Measurements from ENCODE around the gene CSMD2.

DNA sequence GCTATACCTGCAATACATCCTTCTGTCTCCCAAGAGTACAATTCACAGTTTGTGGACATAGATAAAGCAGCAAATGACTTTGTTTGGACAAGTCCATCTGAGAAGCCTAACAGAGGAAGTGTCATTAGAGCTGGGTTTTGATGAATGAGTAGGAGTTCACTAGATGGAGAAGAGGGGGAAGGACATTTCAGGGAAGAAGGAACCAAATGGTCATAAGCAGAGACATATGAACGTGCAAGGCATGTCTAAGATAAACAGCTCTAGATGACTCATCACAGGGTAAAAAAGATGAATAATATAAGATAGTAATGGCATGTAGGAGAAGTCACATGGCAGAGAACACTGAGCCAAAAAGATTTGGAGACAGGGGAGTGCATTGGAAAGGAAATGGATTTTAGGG lies 246.7 kb downstream of the CSMD2 start:
- TF ChIP-seq YY1 (IDR thresholded peaks at IDR 0.05; ENCODE audit: insufficient read depth, insufficient read length) (no peak), SUZ12 (IDR thresholded peaks at IDR 0.05; ENCODE audit: extremely low read depth, insufficient read depth, insufficient read length) (no peak), ZNF274 (IDR thresholded peaks at IDR 0.05; ENCODE audit: low read depth, low read length) (no peak)

Measured in NT2/D1 (cell line).